Hepatocyte (in vitro differentiated cells): ENCODE data around the gene LATS1.

Experiments
- EZH2 ChIP-seq: fragments of 200-600 bp; sonication (generic); IDR thresholded peaks from 2 replicates; pipeline ENCODE4 v1.6.1; 2016; ENCODE audit warnings: antibody characterized with exemption, mild to moderate bottlenecking, borderline replicate concordance
- EZH2phosphoT487 ChIP-seq: fragments of 200-600 bp; sonication (generic); IDR thresholded peaks from one replicate; pipeline ENCODE4 v1.6.1; 2018; ENCODE audit warnings: antibody characterized with exemption, mild to moderate bottlenecking, low read depth, moderate library complexity; ENCODE audit not compliant: unreplicated experiment, severe bottlenecking
- TF ChIP-seq, protein P1 (sequence below): fragments of 200-600 bp; sonication (generic); IDR thresholded peaks from 2 replicates; pipeline ENCODE4 v1.5.1; 2016; ENCODE audit warnings: antibody characterized with exemption, mild to moderate bottlenecking; ENCODE audit not compliant: poor library complexity

DNA sequence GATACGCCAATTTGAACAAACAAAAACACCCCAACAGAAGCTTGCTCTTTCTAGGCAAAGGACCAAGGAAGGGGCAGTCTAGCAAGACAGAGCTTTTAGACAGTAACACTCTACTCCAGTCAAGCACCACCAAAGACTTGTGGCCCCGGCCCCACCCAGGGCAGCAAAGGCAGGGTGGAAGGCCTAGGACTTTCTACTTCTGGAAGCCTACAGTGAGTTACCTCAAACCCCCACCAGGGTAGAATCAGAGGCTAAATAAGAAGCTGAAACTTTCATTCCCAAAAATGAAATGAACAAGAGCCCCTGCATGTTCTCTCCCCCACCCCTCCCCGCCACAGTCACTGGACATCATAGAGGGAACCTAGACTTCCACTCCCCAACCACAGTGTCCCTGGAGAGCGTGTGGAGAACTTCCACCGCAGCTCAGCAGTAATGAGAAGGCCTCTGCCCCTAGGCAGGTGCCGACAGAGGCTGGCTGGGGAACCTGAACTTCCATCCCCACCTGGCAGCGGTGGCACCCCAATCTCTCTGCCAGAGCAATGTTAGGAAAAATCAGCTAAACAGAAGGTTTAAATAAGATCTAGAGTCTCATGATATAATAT is 109.4 kb downstream of the LATS1 start:
- TF ChIP-seq, protein P1, sequence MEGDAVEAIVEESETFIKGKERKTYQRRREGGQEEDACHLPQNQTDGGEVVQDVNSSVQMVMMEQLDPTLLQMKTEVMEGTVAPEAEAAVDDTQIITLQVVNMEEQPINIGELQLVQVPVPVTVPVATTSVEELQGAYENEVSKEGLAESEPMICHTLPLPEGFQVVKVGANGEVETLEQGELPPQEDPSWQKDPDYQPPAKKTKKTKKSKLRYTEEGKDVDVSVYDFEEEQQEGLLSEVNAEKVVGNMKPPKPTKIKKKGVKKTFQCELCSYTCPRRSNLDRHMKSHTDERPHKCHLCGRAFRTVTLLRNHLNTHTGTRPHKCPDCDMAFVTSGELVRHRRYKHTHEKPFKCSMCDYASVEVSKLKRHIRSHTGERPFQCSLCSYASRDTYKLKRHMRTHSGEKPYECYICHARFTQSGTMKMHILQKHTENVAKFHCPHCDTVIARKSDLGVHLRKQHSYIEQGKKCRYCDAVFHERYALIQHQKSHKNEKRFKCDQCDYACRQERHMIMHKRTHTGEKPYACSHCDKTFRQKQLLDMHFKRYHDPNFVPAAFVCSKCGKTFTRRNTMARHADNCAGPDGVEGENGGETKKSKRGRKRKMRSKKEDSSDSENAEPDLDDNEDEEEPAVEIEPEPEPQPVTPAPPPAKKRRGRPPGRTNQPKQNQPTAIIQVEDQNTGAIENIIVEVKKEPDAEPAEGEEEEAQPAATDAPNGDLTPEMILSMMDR: no peak
- no peak for TF ChIP-seq EZH2
- TF ChIP-seq EZH2phosphoT487: no peak
